ENCODE data around the gene CHD6.

CHD6 gene, protein sequence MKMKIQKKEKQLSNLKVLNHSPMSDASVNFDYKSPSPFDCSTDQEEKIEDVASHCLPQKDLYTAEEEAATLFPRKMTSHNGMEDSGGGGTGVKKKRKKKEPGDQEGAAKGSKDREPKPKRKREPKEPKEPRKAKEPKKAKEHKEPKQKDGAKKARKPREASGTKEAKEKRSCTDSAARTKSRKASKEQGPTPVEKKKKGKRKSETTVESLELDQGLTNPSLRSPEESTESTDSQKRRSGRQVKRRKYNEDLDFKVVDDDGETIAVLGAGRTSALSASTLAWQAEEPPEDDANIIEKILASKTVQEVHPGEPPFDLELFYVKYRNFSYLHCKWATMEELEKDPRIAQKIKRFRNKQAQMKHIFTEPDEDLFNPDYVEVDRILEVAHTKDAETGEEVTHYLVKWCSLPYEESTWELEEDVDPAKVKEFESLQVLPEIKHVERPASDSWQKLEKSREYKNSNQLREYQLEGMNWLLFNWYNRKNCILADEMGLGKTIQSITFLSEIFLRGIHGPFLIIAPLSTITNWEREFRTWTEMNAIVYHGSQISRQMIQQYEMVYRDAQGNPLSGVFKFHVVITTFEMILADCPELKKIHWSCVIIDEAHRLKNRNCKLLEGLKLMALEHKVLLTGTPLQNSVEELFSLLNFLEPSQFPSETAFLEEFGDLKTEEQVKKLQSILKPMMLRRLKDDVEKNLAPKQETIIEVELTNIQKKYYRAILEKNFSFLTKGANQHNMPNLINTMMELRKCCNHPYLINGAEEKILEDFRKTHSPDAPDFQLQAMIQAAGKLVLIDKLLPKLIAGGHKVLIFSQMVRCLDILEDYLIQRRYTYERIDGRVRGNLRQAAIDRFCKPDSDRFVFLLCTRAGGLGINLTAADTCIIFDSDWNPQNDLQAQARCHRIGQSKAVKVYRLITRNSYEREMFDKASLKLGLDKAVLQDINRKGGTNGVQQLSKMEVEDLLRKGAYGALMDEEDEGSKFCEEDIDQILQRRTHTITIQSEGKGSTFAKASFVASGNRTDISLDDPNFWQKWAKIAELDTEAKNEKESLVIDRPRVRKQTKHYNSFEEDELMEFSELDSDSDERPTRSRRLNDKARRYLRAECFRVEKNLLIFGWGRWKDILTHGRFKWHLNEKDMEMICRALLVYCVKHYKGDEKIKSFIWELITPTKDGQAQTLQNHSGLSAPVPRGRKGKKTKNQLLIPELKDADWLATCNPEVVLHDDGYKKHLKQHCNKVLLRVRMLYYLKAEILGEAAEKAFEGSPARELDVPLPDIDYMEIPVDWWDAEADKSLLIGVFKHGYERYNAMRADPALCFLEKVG (N-terminal part only)

DNA sequence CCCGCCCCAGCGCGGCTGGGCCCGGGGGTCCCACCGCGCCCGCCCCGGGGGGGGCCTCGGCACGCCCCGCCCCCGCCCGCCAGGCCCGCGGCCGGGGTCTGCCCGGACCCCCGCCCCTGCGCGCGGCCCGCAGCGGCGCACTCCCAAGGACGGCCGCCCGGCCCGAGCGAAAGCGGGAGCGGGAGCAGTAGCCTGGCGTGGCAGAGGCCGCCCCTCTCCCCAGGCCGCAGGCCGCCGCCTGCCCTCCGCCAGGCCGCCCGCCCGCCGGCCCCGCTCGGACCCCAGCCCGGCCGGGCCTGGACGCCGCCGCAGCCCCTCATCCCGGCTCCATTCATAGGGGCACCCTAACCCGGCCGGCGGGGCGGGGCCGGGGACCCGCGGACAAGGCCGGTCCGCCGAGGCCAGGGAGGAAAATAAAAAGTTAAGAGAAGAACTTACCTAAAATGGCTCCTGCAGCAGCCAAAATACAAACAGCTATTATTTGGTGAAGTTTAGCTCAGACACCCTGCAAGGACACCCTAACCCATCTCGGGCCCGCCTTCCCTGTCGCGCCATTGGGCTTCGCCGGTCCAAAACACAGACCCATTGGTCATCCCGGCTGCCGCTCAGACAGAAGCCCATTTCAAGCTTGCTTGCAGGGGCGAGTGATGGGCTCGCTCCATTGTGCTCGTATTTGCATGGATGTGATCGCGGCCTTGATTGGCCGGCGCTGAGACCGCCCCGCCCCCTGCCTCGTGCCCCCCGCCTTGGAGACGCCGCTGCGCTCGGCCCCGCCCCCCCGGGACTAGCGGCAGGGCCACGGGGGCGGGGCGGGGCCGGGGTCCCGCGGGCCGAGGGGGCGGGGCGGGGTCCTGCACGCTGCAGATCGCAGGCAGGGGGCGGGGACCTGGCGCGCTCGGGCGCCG is at the start of gene CHD6:
TSS of gene CHD6 (minus strand) at position 476 of the 905 bp plus-strand sequence. CDS start 67,040 bp downstream, outside the sequence.
- peak; percentile 100 for DNase-seq

DNA sequence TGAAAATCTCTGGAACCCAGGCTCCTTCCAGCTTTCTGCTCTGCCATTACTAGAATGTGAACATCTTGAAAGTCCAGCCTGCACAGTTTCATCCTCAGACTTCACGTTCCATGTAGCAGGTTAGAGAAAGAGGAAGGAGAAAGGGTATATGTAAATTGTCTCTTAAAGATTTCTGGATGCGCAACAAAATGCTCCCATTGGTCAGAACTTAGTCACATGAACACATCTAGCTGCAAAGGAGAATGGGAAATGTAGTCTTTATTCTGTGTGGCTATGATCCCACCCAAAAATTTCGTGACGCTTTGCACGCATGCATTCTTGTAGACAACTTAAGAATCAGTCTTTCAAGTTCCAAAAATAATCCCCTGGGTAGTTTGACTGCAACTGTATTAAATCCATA is 46.4 kb upstream of the CHD6 start:
- DNase-seq, result no peak

DNA sequence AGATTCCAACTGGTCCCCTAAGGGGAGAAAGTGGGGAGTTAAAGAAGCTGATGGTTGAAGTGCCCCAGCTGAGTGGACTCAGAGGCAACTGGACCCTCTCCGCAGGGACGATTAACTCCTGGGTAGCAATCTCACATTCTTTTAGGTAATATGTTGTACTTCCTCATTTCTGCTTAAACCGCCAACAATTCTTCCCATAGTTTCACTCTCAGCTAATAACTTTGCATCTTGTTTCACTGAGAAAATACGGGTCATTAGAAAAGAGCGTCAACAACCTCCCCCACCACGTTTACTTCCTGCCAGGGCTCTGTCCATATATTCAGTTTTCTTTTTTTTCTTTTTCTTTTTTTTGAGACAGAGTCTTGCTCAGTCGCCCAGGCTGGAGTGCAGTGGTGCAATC is 39.5 kb upstream of the CHD6 start:
- no peak for DNase-seq

DNA sequence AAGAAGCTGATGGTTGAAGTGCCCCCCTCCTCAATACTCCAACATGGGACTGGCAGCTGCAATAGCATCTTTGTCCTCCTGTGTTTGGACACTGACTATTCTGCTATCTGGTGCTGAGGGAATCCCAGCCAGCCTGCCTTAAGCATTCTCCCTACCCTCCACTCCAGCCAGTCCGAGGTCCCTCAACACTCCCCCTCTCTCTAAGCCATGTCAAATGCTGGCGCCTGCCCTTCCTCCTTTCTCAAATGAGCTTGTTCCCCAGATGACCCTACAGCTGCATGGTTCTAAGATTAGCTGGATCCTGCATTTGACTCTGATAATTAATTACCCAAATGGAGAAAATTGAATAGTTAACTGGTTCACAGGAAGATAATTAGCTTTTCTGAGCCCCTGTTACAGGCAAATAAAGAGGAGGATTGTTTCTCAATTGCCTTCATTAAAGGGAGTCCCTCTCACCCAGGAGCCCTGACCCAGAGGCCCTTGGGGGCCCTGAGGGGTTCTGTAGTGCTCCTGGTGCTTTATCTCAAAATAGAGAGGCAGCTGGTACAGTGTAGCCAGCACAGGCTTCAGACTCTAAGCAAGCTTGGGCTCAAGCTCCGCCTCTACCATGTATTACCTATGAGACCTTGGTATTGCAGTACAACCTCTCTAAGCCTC is 37.9 kb upstream of the CHD6 start:
- peak; percentile 53 for DNase-seq

DNA sequence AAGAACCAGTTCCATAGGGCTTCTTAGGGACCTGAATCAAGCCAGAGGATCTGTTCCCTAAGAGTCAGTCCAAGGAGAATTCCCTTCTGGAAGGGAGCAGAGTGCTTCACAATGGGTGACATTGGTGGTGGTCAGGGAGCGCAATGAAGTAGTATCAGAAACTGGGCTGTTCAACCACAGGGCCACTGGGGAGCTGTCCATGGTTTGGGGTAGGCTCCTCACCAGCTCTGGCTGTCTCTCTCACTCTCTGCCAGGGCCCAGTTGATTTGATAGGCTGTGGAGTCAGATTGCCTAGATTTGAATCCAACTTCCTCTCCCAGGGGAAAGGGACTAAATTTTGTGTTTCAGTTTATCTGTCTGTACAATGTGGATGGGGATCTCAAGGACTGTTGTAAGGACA is 36.7 kb upstream of the CHD6 start:
- peak; percentile 29 for DNase-seq

DNA sequence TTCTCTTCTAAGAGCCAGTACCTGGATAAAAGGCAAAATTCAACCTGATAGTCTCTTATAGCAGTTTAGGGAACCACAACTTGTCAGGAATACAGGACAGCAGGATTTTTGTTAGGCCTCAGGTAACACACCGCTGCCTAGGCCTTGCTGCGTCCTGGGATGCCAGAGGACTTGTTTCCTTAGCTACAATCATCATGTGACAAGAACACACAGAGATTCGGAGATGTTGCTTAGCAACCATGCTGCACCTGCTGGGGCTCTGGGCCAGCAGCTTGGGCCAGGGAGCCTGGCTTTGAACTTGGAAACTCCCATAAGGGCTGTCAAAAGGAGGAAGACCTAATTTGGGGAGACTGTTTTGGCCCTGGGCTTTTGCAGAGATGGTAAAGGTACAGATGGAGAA is 36.1 kb upstream of the CHD6 start:
- DNase-seq, result peak; percentile 97

DNA sequence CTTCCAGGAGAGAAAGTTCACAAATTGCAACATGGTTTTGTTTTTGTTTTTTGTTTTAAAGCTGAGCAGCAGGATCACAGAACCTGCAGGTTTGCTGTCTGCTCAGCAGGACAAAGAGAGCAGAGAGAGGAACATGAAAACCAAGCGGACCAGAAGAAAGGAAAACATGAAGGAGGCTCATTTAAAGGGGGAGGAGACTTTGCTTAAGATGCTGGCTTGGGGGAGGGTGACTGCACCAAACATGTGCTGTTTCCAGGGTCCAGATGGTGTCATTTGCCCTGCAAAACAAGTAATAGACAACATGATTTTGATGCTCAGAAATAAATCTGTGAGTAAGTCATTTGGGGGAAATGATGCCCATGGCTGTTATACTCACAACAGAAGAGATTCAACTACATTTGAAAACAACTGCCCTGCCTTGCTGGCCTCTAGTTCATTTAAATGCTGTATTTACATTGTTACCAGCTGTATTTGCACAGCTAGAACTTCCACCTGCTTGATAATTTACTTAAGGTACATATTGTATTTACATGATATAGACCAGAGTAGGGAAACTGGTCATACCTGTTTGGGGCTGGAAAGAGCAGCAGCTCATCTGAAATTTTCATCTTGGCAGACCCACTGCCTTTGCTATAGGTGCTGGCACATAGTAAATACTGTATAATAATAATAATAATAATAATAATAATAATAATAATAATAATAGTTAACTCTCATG is 32.2 kb upstream of the CHD6 start:
- peak; percentile 99 for DNase-seq

DNA sequence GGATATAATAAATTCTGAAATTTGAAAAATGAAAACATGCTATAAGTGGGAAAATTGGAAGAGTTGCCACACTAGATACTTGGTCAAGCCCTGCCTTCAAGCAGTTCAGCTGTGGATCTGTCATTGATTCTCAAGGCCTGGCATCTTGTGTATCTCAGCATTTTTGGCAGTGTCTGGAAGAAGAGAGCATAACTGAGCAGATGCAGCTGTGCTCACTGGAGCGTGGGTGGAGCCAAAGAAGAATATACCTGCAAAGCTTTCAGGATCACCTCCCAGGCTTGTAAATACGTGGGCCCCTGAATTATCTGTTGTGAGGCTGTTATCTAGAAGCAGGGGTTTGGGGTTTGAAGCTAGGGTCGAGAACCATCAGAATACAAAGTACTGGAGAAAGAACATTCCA is 31.3 kb upstream of the CHD6 start:
- DNase-seq, result peak; percentile 79

DNA sequence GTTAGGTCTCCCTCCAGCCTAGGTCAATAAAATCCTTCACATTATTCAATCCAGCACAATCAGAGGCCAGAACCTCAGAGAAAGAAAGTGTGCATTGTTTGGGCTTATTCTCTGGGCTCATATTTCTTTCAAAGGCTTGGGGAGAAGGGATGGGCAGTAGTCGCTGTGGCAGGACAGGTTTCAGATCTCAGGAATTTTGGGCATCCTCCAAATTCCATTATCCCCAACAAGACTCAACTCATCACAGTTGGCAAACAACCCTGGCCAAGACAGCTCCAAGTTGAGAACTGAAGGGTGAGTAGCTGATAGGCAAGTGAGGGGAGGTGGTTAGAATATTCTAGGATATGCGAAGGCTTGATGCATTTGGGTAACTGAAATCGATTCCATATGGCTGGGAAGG is 27.2 kb upstream of the CHD6 start:
- DNase-seq, result no peak

DNA sequence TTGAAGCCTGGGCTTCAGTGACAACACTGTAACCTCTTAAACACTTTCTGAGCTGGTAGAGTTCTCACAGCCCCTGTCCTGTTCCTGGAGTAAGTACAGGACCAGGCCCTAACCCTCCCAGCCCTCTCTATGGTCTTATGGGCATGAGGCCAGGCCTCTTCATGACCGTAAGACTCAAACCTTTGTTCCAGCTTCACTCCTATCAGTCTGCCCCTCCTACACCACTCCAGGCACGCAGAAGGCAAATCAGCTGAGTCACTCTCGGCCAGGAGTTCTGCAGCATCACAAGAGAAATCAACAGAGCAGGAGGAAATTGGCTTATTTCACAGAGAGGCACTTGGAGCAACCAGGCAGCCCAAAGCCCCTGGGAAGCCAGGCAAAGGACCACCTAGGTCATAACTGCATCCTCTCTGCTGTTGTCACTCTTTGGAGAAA is 25.3 kb upstream of the CHD6 start:
- peak; percentile 90 for DNase-seq

DNA sequence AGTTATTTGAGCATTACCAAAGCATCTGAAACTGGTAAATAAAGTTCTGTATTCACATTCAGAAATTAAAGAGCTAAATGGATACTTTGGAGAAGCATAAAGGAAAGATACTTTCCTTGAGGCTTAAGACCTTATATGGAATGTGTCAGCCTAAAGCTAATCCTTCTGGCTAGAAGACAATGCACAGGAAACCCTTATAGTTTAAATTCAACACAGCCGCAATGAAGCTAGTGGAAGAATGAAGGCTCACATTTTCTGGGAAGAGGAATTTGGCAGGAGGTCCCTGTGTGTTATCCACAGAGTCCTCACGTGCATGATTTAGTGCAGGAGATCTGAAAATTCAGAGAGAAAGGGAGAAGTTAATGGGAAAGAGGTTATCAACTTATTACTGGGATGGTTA is 21.5 kb upstream of the CHD6 start:
- DNase-seq, result no peak

DNA sequence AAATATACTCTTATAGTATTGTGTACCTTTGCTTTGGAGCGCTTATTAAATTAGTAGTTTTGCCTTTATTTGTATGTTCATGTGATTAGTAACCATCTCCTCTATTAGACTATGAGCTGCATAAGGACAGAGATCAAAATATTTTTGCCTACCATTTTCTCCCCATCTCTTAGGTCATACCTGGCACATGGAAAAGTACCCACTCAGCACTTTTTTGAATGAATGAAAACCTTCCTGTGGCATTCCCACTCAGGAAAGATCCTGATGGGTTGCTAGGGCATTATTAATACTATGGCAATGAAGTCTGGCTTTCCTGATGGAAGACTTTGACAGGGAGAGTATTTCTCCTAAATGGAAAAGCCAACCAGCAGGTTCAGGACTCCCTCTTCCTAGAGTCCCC is 20.3 kb upstream of the CHD6 start:
- DNase-seq, result no peak

DNA sequence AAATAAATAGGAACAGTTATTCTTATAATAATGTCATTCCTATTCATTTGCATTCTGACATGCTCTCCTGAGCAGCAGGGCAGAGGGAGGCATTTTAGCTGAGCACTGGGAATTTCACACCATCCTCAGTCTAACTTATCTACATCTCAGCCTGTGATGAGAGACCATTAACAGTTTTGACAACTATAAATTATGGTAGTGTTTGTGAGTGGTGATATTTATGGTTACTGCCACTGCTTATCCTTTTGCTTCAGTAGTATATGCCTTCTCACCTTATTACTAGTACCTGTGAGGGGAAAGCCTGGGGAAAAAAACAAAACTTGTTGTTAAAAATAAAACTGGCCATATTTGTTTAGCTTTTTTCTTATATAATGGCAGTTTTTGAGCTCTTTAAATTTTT is 17.0 kb upstream of the CHD6 start:
- no peak for DNase-seq

DNA sequence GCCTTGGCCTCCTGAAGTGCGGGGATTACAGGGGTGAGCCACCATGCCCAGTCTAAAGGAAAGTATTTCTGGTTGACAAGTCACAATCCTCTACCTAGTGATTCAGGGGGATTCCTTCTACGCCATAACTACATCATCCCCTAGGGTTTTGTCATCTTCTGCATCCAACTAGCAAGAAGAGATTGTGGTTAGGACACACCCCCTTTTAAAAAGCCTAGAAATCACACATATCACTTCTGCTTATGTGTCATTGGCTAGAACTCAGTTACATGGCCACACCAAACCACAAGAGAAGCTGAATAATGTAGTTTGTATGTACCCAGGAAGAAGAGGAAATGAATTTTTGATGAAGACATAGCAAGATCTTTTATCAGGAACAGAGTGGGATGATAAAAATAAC is 14.7 kb upstream of the CHD6 start:
- no peak for DNase-seq

DNA sequence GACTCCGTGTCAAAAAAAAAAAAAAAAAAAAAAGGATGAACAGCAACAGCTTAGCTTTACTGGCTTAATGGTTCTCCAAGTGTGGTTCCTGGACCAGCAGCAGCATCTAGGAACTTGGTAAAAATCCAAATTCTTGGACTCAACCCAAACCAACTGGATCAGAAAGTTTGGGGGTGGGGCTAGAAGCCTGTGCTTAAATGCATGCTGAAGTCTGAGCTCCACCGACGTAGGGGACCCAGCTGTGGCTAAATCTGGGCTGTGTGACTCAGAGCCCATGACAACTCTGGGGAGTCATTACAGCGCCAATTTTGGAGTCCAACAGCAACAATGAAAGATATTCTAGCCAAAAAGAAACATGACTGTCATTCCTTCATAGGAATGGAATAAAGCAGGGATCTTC is 13.6 kb upstream of the CHD6 start:
- DNase-seq, result no peak

DNA sequence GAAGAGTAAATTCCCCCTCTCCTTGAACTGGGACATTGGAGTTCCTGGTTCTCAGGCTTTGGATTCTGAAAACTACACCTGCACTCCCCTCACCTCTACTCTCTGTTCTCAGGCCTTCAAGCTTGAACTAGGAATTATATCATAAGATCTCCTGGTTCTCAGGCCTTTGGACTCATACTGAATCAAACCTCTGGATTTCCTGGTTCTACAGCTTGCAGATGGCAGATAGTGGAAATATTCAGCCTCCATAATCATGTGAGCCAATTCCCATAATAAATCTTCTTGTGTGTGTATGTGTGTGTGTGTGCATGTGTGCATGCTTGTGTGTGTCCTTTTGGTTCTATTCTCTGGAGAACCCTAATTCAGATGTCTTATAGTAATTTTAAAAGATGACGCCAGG is 12.7 kb upstream of the CHD6 start:
- DNase-seq, result no peak

DNA sequence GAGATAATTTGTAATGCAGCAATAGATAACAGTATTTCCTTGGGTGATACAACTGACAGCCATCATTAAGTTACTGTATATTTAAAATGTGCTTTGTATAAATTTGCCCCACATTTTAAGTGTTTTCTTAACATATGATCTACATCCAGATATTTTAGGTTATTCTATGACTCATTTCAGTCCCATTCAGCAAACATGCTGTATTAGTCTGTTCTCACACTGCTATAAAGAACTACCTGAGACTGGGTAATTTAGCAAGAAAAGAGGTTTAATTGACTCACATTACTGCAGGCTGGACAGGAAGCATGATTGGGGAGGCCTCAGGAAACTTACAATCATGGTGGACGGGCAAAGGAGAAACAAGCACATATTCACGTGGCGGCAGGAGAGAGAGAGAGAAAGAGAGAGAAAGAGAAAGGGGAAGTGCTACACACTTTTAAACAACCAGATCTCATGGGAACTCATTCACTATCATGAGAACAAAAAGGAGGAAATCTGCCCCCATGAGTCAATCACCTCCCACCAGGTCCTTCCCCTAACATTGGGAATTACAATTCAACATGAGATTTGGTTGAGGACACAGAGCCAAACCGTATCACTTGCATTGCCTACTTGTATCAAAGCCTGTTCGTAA is 9.6 kb upstream of the CHD6 start:
- no peak for DNase-seq

DNA sequence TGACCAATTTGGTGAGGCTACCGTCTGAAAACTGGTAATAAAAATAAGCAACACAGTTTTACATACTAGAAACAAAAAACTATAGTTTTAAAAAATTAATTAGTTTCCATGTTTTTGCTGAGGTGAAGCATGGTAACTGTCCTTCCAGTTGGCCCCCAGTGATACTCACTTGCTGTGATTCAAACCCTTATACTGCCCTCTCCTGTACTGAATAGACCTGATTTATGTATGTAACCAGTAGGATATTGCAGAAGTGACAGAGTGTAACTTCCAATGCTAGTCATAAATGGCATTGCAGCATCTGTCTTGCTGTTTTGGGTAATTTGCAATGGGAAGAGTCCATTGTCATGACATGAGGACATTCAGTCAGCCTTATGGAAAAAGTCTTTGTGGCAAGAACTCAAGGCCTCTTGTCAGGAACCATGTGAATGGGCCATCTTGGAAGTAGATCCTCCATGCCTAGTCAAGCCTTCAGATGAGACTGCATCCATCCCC is 8.9 kb upstream of the CHD6 start:
- no peak for DNase-seq

DNA sequence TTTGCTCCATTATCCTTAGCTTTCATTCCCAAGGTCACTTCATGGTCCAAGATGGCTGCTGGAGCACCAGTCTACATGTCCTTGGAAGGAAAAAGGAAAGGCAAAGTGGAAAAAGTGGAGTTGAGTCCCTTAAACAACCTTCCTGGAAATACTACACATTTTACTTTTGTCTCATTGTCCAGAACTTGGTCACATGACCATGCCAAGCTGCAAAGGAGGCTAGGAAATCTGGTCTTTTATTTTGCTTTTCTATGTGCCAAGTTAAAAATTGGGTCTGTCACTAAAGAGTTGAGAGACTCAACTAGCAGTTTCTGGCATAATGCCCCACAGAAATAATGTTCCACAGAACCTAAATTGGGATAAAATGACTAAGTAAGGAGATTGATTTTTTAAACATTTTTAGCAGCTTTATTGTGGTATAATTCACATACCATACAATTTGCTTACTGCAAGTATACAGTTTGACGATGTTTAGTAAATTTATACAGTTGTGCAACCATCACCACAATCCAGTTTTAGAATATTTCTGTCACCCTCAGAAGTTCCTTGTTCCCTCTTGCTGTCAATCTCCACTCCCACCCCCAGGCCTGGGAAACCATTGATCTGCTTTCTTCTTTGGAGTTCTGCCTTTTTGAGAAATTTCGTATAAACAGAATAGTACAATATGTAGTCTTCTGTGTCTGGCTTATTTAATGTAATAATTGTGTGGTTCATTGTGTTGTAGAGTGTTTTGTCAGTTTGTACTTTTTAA is 5.6 kb upstream of the CHD6 start:
- DNase-seq, result no peak
